ENCODE results near the gene C18orf54. TPM values are rescaled to one million over a fixed set of nuclear protein-coding genes. Genes with fewer than 3 reads are reported as not detected.

The C18orf54 gene
- total and polyA plus RNA-seq, 2 of the 4 experiments (the other 2 are of a cell fraction): 2.2 to 3.0 TPM

DNA sequence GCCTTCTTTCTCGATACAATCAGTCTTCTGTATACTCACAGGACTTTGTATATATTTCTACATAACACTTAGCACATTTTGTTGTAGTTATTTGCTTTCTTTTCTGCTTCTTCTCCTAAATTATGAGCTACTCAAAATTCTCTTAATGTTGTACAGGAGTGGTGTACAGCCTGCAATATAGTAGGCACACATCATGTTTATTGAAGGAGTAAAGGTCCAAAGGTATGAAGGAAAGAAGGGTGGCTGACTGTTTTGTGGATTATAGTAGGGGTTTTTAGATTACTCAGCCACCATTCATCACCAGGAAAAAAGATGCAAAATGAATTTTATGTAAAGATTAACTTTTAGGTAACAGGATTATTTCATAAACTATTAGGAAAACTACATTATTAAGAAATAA is 54.1 kb downstream of the C18orf54 start:
- in situ Hi-C loops (cut with MboI; ENCODE audit: low sequenced_read_pairs) (no loop called here), intact Hi-C loops (cut with micrococcal nuclease) (no loop called here), dilution Hi-C loops (cut with HindIII; ENCODE audit: low sequenced_read_pairs, unreplicated experiment) (no loop called here)
- Histone ChIP-seq H3K4me3 (ENCODE audit: insufficient read depth, low read depth, low read length) (no peak overlapping the region), H3K18ac (ENCODE audit: low read depth, low read length) (no peak overlapping the region), H2BK5ac (ENCODE audit: low read depth, low read length, poor library complexity, severe bottlenecking) (no peak overlapping the region), H2AFZ (replicated peaks; ENCODE audit: low read length, poor library complexity) (no peak overlapping the region), H2AK9ac (replicated peaks; ENCODE audit: low read depth, low read length, poor library complexity) (no peak overlapping the region), H2BK15ac (ENCODE audit: low read depth, low read length) (no peak overlapping the region), H3K56ac (ENCODE audit: extremely low read depth, insufficient read depth, low read length) (no peak overlapping the region), H4K20me1 (ENCODE audit: insufficient read depth, low read length) (no peaks in the 10 kb centered on the region), H3K9me3 (ENCODE audit: control insufficient read depth, insufficient read depth, low read length) (no peaks in the 10 kb centered on the region), H4K8ac (ENCODE audit: low read depth in 2 of 2, low read length in 2 of 2) (no peak overlapping the region), H3K9ac (ENCODE audit: low read depth, low read length) (no peak overlapping the region), H3K36me3 (ENCODE audit: control insufficient read depth, insufficient read depth, low read length) (no peaks in the 10 kb centered on the region), H3K9me1 (ENCODE audit: insufficient read depth, low read length) (no peaks in the 10 kb centered on the region), H3K14ac (replicated peaks; ENCODE audit: low read depth, low read length) (no peak overlapping the region), H3K27me3 (ENCODE audit: control insufficient read depth, insufficient read depth, low read length) (0 out of 2 replicates have a peak, but pooled peaks cover 2% of the 10 kb centered on the region), H3K79me1 (ENCODE audit: low read depth in 1 of 2, low read length in 2 of 2) (no peaks in the 10 kb centered on the region), H3K27ac (ENCODE audit: insufficient read depth, low read length) (no peak overlapping the region), H4K5ac (ENCODE audit: low read depth, low read length) (no peak overlapping the region), H3K4me1 (ENCODE audit: control insufficient read depth, insufficient read depth, low read length) (no peaks in the 10 kb centered on the region), H3K4me2 (ENCODE audit: low read depth, low read length) (no peak overlapping the region), H3K4ac (ENCODE audit: low read depth, low read length) (no peak overlapping the region), H2BK120ac (ENCODE audit: low read depth, low read length) (no peak overlapping the region), H3K23ac (ENCODE audit: low read depth, low read length) (no peak overlapping the region), H4K91ac (ENCODE audit: insufficient read depth, low read depth, low read length) (no peak overlapping the region), H2BK20ac (ENCODE audit: low read depth, low read length) (no peak overlapping the region), H2AK5ac (ENCODE audit: low read depth, low read length) (no peak overlapping the region)
- CTCF ChIA-PET: no interaction called here
- DNase-seq (no peak), ATAC-seq (ENCODE audit: low read depth) (no peak)
- TF ChIP-seq RCOR1 (IDR thresholded peaks at IDR 0.05; ENCODE audit: insufficient replicate concordance, low read length) (no peak), CHD1 (IDR thresholded peaks at IDR 0.05; ENCODE audit: low read depth, low read length) (no peak), RFX5 (IDR thresholded peaks at IDR 0.05; ENCODE audit: low read depth, low read length) (no peak), BHLHE40 (IDR thresholded peaks at IDR 0.05; ENCODE audit: low read depth, low read length) (no peak), MXI1 (IDR thresholded peaks at IDR 0.05; ENCODE audit: borderline replicate concordance, low read depth, low read length) (no peak), CEBPB (IDR thresholded peaks at IDR 0.05; ENCODE audit: low read depth, low read length) (no peak)
- TF ChIP-seq, protein P1, sequence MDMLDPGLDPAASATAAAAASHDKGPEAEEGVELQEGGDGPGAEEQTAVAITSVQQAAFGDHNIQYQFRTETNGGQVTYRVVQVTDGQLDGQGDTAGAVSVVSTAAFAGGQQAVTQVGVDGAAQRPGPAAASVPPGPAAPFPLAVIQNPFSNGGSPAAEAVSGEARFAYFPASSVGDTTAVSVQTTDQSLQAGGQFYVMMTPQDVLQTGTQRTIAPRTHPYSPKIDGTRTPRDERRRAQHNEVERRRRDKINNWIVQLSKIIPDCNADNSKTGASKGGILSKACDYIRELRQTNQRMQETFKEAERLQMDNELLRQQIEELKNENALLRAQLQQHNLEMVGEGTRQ (IDR thresholded peaks at IDR 0.05; ENCODE audit: low read depth, low read length): no peak
- WGBS, 2 experiments (ENCODE audit: extremely low coverage in 2 of 2, insufficient read length in 1 of 2): no CpG with 5 or more reads among the region's 1 CpG
- POLR2A ChIA-PET (ENCODE audit: unreplicated experiment): no interaction called here
- BruUV-seq (replicated peaks): no TSS peak
